ENCODE data around the gene ZNF48. TPM values are rescaled to one million over a fixed set of nuclear protein-coding genes. Genes with fewer than 3 reads are reported as not detected.

Gene ZNF48
- 1 to 10 TPM; 2.4 to 3.9 (median 3.2) TPM for polyA plus RNA-seq

GRCh38 chr16:30395155-30395991 lies at the start of gene ZNF48:
ZNF48 (plus strand) TSS chr16:30395420; CDS start chr16:30395795, 375 bp downstream.
- H3K27ac ChIP-seq (ENCODE audit: low read depth, low read length): no peak within 1 kb of the TSS
- WGBS, 3 donors: 0% methylated on average over 67 to 103 of the region's 103 CpGs

GRCh38 chr16:30346286-30346685 lies 48.9 kb upstream of the ZNF48 start:
- WGBS, 3 donors: 94 to 97% (median 95%) methylated on average over 3 of the region's 3 CpGs
- no peak overlapping the region for H3K27ac ChIP-seq (ENCODE audit: low read depth, low read length)

- WGBS, 3 donors: 89 to 93% (median 92%) methylated on average over 8 of the region's 8 CpGs
- H3K27ac ChIP-seq (ENCODE audit: low read depth, low read length): no peak overlapping the region
These were observed 47.1 kb upstream of the ZNF48 start for GRCh38 chr16:30348113-30348512.

- no peak overlapping the region for H3K27ac ChIP-seq (ENCODE audit: low read depth, low read length)
- 88 to 95% (median 94%) methylated on average over 7 of the region's 7 CpGs for WGBS, 3 donors
These were observed 46.3 kb upstream of the ZNF48 start for GRCh38 chr16:30348929-30349328.

GRCh38 chr16:30349675-30350074 lies 45.5 kb upstream of the ZNF48 start:
- WGBS, 3 donors: 67 to 94% (median 81%) methylated on average over 3 of the region's 3 CpGs
- no peak overlapping the region for H3K27ac ChIP-seq (ENCODE audit: low read depth, low read length)

GRCh38 chr16:30350134-30350871 lies 44.9 kb upstream of the ZNF48 start:
- 71 to 86% (median 82%) methylated on average over 3 of the region's 3 CpGs for WGBS, 3 donors
- no peak overlapping the region for H3K27ac ChIP-seq (ENCODE audit: low read depth, low read length)

- H3K27ac ChIP-seq (ENCODE audit: low read depth, low read length): no peak overlapping the region
- WGBS, 3 donors: 88 to 93% (median 92%) methylated on average over 15 of the region's 15 CpGs
These were observed 44.2 kb upstream of the ZNF48 start for GRCh38 chr16:30351001-30351441.

- 52 to 73% (median 67%) methylated on average over 11 of the region's 11 CpGs for WGBS, 3 donors
- no peak overlapping the region for H3K27ac ChIP-seq (ENCODE audit: low read depth, low read length)
These were observed 43.4 kb upstream of the ZNF48 start for GRCh38 chr16:30351586-30352419.

GRCh38 chr16:30352488-30353401 lies 42.5 kb upstream of the ZNF48 start:
- H3K27ac ChIP-seq (ENCODE audit: low read depth, low read length): no peak overlapping the region
- 79 to 86% (median 84%) methylated on average over 14 of the region's 14 CpGs for WGBS, 3 donors

GRCh38 chr16:30353438-30354129 lies 41.6 kb upstream of the ZNF48 start:
- 88 to 92% (median 89%) methylated on average over 23 of the region's 23 CpGs for WGBS, 3 donors
- no peak overlapping the region for H3K27ac ChIP-seq (ENCODE audit: low read depth, low read length)

GRCh38 chr16:30354423-30355143 lies 40.6 kb upstream of the ZNF48 start:
- WGBS, 3 donors: 1 to 2% (median 1%) methylated on average over 33 to 36 of the region's 36 CpGs
- peak overlapping the region; percentile 47 for H3K27ac ChIP-seq (ENCODE audit: low read depth, low read length)

GRCh38 chr16:30355144-30355953 lies 39.9 kb upstream of the ZNF48 start, which contains the start of gene CD2BP2:
CD2BP2 (minus strand) TSS chr16:30355308; CDS start chr16:30354681, 627 bp downstream.
- H3K27ac ChIP-seq (ENCODE audit: low read depth, low read length): peak within 1 kb of the TSS; percentile 96
- 0 to 1% (median 0%) methylated on average over 45 of the region's 45 CpGs for WGBS, 3 donors

GRCh38 chr16:30355954-30356308 lies 39.3 kb upstream of the ZNF48 start:
- 51 to 59% (median 55%) methylated on average over 6 to 7 of the region's 7 CpGs for WGBS, 3 donors
- peak overlapping the region; percentile 96 for H3K27ac ChIP-seq (ENCODE audit: low read depth, low read length)

- 61 to 69% (median 66%) methylated on average over 12 of the region's 12 CpGs for WGBS, 3 donors
- peak overlapping the region; percentile 71 for H3K27ac ChIP-seq (ENCODE audit: low read depth, low read length)
These were observed 38.7 kb upstream of the ZNF48 start for GRCh38 chr16:30356401-30357084.

- WGBS, 3 donors: 61 to 72% (median 68%) methylated on average over 5 of the region's 5 CpGs
- H3K27ac ChIP-seq (ENCODE audit: low read depth, low read length): peak overlapping the region; percentile 71
These were observed 38.0 kb upstream of the ZNF48 start for GRCh38 chr16:30357085-30357714.

All from adipose tissue (tissue), 3 donors.